ENCODE measurements around the gene HLA-F.

HLA-F gene

DNA sequence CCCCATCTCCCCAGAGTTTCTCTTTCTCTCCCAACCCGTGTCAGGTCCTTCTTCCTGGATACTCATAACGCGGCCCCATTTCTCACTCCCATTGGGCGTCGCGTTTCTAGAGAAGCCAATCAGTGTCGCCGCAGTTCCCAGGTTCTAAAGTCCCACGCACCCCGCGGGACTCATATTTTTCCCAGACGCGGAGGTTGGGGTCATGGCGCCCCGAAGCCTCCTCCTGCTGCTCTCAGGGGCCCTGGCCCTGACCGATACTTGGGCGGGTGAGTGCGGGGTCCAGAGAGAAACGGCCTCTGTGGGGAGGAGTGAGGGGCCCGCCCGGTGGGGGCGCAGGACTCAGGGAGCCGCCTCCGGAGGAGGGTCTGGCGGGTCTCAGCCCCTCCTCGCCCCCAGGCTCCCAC, at the start of gene HLA-F:
HLA-F (plus strand) TSS at position 173 of the 404 bp plus-strand sequence; CDS start at position 203, 30 bp downstream.
- DNase-seq (ENCODE audit: low read depth), result no peak

DNA sequence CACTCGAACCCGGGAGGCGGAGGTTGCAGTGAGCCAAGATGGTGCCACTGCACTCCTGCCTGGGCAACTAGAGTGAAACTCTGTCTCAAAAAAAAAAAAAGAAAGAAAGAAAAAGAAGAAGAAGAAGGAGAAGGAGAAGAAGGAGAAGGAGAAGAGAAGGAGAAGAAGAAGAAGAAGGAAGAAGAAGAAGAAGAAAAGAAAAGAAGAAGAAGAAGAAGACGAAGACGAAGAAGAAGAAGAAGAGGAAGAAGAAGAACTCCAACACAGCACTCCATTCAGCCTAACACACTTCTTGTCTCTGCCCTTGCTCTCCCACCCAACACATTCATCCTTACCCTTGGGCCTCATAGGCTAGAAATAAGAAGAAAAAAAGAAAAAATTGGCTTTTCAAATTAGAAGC, 49.2 kb upstream of the HLA-F start:
- DNase-seq (ENCODE audit: low read depth), result no peak

DNA sequence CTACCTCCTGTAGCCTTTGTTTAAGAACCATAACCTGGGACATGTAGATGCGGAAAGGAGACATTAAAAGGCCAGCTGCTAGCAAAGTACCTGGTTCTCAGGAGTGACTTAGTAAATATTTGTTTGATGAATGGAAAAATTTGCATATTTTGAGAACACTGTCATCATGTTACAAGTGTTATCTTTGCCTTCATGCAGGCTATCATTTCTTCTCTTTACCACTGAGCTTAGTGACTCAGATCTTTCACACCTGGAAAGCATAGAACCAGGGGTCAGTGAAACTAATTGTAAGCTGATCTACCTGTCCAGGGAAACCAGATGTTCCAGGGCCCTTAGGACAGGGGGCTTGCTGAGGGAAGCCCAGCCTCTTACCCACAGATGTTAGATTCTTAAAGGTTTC, 47.7 kb upstream of the HLA-F start:
- DNase-seq (ENCODE audit: low read depth), result no peak

DNA sequence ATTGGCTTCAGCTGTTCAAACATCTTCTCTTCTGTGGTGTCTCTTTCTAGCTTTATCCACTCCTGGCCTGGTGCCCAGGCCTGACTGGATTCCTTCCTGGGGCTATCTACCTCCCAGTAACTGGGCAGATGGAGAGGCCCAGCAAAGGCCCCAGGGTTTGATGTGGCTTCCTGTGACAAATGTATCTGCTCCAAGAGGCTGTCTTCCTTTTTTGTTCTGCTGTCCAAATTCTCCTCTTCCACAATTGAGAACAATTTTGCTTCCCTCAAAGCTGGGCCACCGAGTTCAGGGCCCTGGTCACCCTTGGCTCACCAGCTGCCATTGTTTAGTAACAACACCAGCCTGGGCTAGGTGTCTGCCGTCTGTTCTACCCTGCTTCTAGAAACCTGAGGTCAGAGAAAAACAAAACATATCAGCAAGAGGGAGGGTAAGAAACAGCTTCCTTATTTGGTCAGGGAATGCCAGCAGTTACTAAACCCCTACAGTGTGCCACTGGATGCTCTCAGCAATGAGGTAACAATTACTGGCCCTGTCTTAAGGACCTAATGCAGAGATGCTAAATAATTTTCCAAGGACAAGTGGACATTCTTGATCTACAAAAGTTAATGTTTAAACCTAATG, 46.1 kb upstream of the HLA-F start:
- DNase-seq (ENCODE audit: low read depth), result no peak

DNA sequence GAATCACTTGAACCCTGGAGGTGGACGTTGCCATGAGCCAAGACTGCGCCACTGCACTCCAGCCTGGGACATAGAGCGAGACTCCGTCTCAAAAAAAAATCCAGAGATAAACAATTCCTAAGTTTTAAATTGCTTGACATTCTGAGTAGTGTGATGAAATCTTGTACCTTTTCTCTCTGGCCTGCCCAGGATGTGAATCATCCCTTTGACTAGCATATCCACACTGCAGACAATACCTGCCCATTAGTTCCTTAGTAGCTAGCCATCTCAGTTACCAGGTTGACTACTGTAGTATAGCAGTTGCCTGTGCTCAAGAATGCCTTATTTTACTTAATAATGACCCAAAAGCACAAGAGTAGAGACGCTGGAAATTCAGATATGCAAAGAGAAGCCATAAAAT, 45.1 kb upstream of the HLA-F start:
- no peak for DNase-seq (ENCODE audit: low read depth)

DNA sequence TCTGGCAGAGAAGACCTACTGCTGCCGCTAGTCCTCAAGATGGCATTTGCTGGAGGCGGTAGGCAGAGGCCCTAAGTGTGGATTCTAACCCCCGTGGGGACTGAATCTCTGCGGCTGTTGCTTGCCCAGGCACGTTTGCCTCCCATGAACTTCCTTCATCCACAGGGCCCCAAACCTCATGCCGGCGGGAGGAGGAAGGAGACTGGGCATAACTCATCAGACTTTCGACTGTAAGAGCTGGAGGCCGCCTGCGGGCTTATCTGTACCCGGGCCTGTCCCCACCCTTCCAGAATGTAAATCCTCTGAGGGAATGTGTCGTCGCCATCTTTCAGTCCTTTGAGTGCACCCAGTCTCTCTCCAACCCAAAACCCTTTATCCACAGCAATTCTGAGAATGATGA, 43.3 kb upstream of the HLA-F start:
- DNase-seq (ENCODE audit: low read depth), result no peak

DNA sequence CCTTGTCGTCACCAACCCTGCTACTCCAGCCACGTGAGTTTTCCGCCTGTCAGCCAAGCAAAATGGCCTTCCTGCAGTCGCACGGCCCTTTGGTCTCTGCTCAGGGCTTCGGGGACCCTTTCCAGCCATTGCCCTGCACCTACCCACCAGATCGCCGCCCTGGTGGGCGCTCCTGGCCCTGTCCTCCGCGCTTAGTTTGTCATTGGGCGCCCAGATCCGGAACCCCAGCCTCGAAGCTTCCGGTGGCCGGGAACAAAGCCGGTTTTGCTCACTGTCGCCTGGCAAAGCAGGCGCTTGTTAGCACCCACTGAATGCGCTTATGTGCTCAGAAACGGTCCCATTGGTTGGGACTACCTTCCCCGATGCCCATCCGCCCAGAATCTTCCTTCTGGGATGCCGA, 42.8 kb upstream of the HLA-F start:
- DNase-seq (ENCODE audit: low read depth), result no peak

DNA sequence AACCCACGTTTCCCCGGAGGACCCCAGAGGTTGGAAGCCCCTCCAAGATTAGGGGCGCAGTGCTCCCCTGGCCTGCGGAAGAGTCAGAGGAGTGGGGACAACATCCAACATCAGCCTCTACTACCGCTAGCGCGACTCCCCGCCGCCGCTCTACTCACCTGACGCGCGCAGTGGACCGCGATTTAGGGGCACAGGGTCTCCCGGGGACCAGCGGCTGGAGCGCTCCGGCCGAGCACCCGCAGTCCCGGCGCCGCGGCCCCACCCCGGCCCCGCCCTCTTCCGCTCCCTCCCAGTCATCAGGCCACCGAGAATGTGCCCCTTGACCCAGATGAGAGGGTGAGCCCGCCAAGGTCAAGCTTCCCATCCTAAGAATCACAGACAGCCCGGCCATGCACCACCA, 42.3 kb upstream of the HLA-F start, which contains the start of gene ZFP57:
ZFP57 (minus strand) TSS at position 249 of the 400 bp plus-strand sequence. CDS start 4,149 bp downstream, outside the sequence.
- DNase-seq (ENCODE audit: low read depth), result no peak

DNA sequence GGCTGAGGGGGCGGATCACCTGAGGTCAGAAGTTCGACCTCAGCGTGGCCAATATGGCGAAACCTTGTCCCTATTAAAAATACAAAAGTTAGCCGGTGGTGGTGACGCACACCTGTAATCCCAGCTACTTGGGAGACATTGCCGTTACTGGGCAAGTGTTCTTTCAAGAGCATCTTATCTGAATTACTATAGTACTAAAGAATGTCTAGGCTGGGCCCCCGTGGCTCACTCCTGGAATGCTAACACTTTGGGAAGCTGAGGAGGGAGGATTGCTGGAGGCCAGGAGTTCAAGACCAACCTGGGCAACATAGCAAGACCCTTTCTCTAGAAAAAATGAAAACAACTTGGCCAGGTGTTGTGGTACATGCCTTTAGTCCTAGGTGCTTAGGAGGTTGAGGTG, 41.4 kb upstream of the HLA-F start:
- DNase-seq (ENCODE audit: low read depth), result no peak

DNA sequence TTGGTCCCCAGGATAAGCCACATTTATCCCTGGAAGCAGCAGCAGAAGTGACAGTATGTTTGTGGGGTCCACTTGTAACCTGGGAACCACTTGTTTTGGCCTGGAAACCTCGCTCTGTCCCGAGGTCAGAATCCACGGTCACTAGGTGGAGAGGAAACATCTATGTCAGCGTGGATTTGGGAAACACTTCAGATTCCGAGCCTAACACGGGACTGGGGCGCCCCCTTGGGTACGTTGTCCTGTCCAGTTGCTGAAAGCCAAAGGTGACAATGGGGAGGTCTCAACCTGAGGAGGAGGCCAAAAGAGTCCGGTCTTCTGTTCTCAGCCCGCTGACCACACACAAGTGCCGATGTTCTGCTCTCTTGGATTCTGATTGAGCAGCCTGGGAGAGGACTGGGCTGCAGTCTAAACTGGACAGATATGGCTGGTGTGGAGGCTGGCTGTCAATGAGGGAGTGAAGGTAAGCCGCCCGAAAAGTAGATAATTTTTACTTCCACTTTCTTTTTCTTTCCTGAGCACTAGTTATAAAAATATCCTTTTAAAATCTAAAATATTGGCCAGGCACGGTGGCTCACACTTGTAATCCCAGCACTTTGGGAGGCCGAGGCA, 37.4 kb upstream of the HLA-F start:
- no peak for DNase-seq (ENCODE audit: low read depth)

DNA sequence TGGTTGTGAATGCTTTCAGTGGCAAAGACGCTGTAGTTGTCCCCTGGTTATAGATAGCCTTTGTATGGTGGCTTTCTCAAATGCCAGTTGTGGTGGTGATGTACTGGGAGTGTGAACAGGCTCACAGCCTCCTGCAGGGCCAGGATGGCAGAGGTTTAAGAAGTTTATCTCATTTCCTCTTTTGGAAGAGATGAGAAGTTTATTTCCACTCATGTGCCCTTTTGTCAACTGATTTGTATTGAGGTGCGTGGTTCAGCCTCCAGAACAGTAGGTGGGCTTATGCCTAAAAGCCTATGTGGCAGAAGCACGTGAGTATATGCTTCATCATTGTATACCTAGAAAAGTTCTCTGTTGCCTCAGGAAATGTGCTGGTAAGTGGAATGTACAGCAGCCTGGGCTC, 28.6 kb upstream of the HLA-F start:
- DNase-seq (ENCODE audit: low read depth), result no peak

DNA sequence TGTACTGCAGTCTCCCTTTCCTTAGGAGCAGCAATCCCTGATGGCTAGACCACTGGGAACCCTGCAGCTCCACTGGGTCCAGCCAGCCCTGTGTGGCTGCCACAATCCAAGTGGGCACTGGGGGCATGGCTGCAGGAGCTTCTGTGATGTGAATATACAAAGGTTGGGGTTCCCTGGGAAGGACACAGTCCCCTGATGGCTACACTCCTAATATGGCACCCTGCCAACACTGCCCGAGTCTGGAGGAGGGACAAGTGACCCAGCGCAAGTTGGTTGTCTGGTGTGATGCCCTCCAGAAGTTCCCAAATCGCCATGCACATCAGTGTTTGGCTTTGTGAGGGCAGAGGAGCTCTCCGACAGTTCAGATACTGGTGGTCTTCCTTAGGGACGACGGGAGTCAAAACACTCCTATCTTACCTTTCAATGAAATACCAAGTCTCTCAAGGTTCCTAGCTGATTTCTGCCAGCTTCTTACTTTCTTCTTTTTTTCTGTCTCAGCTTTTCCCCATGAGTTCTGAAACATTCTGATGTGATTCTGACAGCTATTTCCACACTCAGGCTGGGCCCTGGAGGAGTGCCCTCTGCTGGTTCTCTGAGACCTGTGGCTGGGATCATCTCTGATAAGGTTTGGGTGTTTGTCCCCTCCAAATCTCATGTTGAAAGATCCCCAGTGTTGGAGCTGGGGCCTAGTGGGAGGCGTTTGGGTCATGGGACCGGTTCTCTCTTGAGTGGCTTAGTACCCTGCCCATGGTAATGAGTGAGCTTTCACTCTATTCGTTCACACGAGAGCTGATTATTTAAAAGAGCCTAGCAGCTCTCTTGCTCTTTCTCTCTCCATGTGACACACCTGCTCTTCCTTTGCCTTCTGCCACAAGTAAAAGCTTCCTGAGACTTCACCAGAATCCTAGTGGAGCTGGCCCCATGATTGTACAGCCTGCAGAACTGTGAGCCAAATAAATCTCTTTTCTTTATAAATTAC, 26.8 kb upstream of the HLA-F start:
- DNase-seq (ENCODE audit: low read depth), result no peak

DNA sequence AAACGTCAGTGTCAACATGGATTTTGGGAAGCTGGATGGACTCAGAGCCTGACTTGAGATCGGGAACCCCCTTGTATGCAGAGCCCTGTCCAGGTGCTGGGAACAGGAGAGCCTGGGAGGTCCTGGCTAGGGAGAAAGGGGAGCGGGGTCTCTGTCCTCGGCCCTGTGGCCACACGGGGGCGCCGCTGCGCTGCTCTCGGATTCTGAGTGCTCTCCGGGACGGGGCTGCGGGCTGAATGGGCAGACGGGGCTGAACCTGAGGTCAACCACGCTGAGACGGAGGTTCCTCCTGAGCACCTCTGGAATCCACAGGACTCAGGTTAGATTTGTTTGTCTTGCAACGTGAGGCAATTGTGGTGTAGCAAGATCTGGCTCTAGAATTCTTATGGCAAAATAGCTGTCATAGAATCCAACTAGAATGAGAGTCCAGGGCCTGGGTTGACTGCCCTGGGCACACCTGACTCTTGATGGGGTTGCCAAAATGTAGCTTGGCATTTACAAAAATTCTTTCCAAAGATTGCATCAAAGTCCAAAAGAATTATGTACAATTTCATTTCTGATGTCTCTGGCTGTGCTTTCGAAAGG, 20.6 kb upstream of the HLA-F start:
- DNase-seq (ENCODE audit: low read depth), result no peak

DNA sequence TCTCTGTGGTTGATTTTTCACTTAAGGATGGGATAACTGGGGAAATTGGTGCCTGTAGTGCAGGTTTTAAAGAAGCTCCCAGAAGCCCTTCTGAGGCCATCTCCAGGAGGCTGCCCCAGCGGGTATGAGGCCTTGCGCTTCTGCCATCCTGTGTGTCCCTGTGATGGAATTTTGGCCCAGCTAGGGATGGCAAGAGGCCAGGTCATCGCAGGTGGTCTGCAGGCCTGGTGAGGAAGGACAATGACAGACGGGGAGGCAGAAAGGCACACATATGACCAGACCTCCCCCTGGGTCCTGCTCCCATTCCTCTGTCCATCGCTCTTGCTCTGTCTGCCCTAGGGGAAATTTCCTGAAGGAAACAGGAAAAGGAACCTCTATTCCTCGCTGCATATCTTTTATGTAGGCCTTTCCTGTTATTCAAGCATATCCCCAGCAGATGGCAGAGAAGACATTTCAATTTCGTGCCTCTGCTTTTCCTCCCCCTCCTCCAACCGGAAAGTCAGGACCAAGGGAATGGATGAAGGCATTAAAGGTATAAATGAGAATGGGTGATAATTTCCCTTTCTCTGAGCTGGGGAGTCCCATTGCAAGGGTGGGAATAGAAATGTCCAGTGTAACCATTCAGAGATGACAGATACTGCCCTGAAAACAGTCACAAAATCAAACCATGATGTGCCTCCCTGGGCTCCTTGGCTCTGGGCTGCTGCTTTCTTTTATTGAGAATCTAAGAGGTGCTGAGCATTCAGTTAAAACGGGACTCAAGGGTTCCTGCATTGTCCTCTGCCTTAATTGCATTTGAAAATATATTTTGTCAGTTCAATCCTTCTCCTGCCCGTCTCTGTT, 17.6 kb upstream of the HLA-F start:
- DNase-seq (ENCODE audit: low read depth), result peak; percentile 13

DNA sequence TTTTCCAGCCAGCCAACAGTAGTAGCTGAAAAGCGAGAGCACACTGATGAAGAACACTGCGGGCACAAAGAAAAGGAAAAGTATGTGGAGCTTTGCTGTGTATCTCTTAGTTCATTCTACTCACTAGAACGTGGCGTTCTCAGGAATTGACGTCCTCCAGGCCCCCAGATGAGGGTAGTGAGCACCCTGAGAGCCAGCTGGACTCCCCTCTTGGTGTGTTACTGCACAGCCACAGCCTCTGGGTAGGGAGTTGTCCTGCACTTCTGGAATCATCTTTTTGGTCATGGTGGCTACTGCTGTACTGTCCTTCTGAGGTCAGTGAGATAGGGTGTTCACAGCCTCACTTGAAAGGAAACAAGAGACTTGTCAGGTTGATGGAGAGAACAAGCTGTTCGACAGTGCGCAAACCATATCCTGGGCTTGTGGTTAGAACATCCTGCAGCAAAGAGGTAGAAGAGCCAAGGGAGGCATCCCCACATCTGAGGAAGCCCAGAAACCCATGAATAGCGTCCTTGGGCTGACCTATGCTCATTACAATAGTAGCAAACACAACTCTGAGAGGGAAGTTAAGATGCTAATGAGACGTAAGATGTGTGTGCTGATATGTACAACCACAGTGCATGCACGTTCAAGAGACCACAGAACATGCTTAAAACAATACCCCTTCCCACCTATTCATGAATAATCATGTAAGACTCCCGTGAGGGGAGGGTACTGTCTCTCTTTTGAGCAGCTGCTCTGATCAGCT, 14.6 kb upstream of the HLA-F start:
- no peak for DNase-seq (ENCODE audit: low read depth)

DNA sequence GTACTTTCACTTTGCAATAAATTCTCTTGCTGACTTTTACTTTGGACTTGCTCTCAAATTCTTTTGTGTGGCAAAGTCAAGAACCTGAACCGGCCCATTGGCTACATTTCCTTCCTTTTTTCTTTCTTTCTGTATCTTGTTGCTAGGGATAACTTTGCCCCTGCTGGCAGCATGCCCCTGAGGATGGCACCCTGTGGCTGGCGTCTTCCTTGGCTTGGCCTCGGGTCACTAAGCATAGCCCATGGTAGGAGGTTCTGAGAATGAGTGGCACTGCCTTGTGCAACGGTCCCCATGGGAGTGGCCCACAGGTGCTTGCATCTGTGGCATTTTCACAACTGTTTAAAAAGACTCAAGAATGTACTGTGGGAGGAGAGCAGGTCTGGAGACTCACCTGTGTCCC, 14.0 kb upstream of the HLA-F start:
- DNase-seq (ENCODE audit: low read depth), result no peak

DNA sequence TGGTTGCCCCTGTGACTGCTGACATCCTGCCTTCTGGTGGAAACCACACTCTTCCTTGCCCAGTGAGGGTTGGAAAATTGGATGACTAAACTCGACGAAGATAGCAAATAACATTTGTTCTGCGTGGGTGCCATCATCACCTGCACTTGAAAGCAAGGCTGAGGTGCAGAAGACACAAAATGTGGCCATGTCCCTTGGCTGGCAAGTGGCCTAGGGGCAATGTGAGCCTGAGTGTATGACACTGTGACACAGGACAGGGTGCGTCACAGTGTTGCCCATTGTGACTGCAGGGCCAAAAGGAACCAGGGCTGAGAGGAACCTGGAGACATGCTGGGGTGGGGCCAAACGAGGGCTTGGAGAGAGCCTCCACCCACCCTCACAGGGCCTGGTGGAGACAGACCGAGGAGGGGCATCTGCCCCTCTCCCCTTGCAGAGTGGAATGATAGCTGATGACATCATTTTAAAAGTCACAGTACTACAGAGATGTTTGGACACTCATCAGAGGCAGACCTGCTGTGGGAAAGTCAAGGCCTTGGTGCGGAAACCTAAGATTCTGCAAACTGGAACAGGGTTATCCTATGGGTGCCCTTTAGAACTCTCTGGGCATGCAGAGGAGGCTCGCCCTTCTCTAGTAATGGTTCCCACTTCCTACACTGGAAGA, 12.8 kb upstream of the HLA-F start:
- DNase-seq (ENCODE audit: low read depth), result no peak

DNA sequence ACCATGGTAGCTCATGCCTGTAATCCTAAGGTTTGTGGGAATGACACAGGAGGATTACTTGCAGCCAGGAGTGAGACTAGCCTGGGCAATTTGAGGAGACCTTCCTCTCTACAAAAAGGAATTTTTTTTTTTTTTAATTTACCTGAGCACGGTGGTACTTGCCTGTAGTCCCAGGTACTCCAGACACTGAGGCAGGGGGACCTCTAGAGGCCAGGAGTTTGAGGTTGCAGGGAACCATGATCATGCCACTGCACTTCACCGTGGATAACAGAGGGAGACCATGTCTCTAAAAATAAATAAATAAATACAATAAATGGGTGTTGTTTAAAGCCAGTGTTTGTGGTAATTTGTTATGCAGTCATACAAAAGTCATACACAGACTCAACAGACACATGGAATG, 2.4 kb upstream of the HLA-F start:
- DNase-seq (ENCODE audit: low read depth), result no peak

DNA sequence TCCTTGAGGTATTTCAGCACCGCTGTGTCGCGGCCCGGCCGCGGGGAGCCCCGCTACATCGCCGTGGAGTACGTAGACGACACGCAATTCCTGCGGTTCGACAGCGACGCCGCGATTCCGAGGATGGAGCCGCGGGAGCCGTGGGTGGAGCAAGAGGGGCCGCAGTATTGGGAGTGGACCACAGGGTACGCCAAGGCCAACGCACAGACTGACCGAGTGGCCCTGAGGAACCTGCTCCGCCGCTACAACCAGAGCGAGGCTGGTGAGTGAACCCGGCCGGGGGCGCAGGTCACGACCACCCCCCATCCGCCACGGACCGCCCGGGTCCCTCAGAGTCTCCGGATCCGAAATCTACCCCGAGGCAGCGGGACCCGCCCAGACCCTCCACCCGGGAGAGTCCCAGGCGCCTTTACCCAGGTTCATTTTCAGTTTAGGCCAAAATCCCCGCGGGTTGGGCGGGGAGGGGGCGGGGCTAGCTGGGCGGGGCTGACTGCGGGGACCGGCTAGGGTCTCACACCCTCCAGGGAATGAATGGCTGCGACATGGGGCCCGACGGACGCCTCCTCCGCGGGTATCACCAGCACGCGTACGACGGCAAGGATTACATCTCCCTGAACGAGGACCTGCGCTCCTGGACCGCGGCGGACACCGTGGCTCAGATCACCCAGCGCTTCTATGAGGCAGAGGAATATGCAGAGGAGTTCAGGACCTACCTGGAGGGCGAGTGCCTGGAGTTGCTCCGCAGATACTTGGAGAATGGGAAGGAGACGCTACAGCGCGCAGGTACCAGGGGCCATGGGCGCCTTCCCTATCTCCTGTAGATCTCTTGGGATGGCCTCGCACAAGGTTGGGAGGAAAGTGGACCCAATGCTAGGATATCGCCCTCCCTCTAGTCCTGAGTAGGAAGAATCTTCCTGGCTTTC, 693 bp downstream of the HLA-F start:
- DNase-seq (ENCODE audit: low read depth), result no peak

Measured in fibroblast of the conjunctiva (primary cell).